Hepatocyte (in vitro differentiated cells): ENCODE results near the gene RBM19. TPM values are rescaled to one million over a fixed set of nuclear protein-coding genes. Genes with fewer than 3 reads are reported as not detected.

Experiments used
- DNase-seq: peaks from one replicate; pipeline ENCODE4 v3.0.0-alpha.2; 2016; ENCODE audit warnings: low spot score
- H2AFZ ChIP-seq: fragments of 200-600 bp; sonication (generic); 2 replicates; pipeline ENCODE4 v1.6.0; 2016; ENCODE audit warnings: antibody characterized with exemption, mild to moderate bottlenecking
- H3K27ac ChIP-seq: fragments of 200-600 bp; sonication (generic); 2 replicates; pipeline ENCODE4 v1.5.1; 2016; ENCODE audit warnings: mild to moderate bottlenecking
- H3K27me3 ChIP-seq: fragments of 200-600 bp; sonication (generic); 2 replicates; pipeline ENCODE4 v1.6.1; 2016
- H3K36me3 ChIP-seq: fragments of 200-600 bp; sonication (generic); replicated peaks from 2 replicates; pipeline ENCODE4 v1.5.1; 2016; ENCODE audit warnings: low read depth; ENCODE audit not compliant: insufficient read depth
- H3K4me1 ChIP-seq: fragments of 200-600 bp; sonication (generic); 2 replicates; pipeline ENCODE4 v1.5.1; 2016; ENCODE audit warnings: mild to moderate bottlenecking, moderate library complexity; ENCODE audit not compliant: insufficient read depth
- H3K4me2 ChIP-seq: fragments of 200-600 bp; sonication (generic); 2 replicates; pipeline ENCODE4 v1.6.0; 2016
- H3K4me3 ChIP-seq: fragments of 200-600 bp; sonication (generic); 2 replicates; pipeline ENCODE4 v1.5.1; 2016; ENCODE audit warnings: mild to moderate bottlenecking
- H3K79me2 ChIP-seq: fragments of 200-600 bp; sonication (generic); 2 replicates; pipeline ENCODE4 v1.6.0; 2017; ENCODE audit warnings: mild to moderate bottlenecking
- H3K9me2 ChIP-seq: fragments of 200-600 bp; sonication (generic); replicated peaks from 2 replicates; pipeline ENCODE4 v1.6.0; 2017; ENCODE audit warnings: mild to moderate bottlenecking; ENCODE audit not compliant: insufficient read depth
- H3K9me3 ChIP-seq: fragments of 200-600 bp; sonication (generic); 2 replicates; pipeline ENCODE4 v1.5.1; 2016; ENCODE audit warnings: low read depth, mild to moderate bottlenecking
- H4K20me1 ChIP-seq: fragments of 200-600 bp; sonication (generic); 2 replicates; pipeline ENCODE4 v1.6.0; 2016; ENCODE audit warnings: mild to moderate bottlenecking; ENCODE audit not compliant: insufficient read depth, poor library complexity, severe bottlenecking
- EZH2 ChIP-seq: fragments of 200-600 bp; sonication (generic); IDR thresholded peaks from 2 replicates; pipeline ENCODE4 v1.6.1; 2016; ENCODE audit warnings: antibody characterized with exemption, mild to moderate bottlenecking, borderline replicate concordance
- EZH2phosphoT487 ChIP-seq: fragments of 200-600 bp; sonication (generic); IDR thresholded peaks from one replicate; pipeline ENCODE4 v1.6.1; 2018; ENCODE audit warnings: antibody characterized with exemption, mild to moderate bottlenecking, low read depth, moderate library complexity; ENCODE audit not compliant: unreplicated experiment, severe bottlenecking
- WGBS: methylation state at CpG from one replicate; pipeline ENCODE4 v1.1.6; 2016; ENCODE audit warnings: low lambda C conversion rate; ENCODE audit errors: missing lambda C conversion rate; 5-methylcytosine and 5-hydroxymethylcytosine counted together
- polyA plus RNA-seq: library from polyadenylated mRNA; unstranded; fragments of >200 nt; fragmentation: Nextera tagmentation; extraction: Ambion mirVana; gene quantifications from 2 replicates; pipeline ENCODE4 v1.2.1, GENCODE V29; 2016
- total RNA-seq: library from RNA; depleted of rRNA; stranded (reverse); fragments of >200 nt; gene quantifications from 2 replicates; pipeline ENCODE4 v1.2.3, GENCODE V29; 2014
- TF ChIP-seq, protein P1 (sequence below): fragments of 200-600 bp; sonication (generic); IDR thresholded peaks from 2 replicates; pipeline ENCODE4 v1.5.1; 2016; ENCODE audit warnings: antibody characterized with exemption, mild to moderate bottlenecking; ENCODE audit not compliant: poor library complexity

RBM19 gene
- total and polyA plus RNA-seq, 2 experiments from 2014 or later, result 14.5 to 16.8 TPM

DNA sequence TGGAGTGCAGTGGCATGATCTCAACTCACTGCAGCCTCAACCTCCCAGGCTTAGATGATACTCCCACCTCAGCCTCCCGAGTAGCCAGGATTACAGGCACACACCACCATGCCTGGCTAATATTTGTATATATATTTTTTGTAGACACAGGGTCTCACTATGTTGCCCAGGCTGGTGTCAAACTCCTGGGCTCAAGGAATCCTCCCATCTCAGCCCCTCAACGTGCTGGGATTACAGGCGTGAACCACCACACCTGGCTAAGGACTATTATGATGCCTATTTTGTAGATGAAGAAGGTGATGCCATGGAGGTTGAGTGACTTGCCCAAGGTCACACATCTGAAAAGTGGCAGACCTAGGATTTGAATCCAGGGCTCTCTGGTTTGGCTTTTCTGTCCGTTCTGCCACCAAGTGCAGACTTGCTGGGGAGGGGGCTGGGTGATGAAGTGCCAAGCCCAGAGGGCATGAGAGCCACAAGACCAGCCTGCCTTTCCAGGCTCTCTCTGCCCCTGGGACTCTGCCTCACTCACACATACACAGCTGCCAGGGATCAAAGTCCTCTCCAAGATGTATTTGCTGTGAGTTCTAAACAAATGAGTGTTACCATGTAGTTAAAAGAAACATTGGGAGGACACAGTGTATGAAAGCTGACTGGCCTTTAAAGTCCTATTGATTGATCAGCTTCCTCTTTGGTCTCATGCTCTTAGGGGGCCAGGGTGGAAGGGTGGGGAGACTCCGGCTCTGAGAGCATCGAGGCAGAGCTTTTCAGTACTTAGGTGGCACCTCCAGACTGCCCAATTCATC, 21.3 kb upstream of the RBM19 start:
- DNase-seq, result peak; percentile 25
- no peak overlapping the region for H3K27ac ChIP-seq
- no peaks in the 10 kb centered on the region for H3K36me3 ChIP-seq
- H3K9me2 ChIP-seq, result no peaks in the 10 kb centered on the region
- TF ChIP-seq EZH2 (no peak), EZH2phosphoT487 (no peak)
- TF ChIP-seq, protein P1, sequence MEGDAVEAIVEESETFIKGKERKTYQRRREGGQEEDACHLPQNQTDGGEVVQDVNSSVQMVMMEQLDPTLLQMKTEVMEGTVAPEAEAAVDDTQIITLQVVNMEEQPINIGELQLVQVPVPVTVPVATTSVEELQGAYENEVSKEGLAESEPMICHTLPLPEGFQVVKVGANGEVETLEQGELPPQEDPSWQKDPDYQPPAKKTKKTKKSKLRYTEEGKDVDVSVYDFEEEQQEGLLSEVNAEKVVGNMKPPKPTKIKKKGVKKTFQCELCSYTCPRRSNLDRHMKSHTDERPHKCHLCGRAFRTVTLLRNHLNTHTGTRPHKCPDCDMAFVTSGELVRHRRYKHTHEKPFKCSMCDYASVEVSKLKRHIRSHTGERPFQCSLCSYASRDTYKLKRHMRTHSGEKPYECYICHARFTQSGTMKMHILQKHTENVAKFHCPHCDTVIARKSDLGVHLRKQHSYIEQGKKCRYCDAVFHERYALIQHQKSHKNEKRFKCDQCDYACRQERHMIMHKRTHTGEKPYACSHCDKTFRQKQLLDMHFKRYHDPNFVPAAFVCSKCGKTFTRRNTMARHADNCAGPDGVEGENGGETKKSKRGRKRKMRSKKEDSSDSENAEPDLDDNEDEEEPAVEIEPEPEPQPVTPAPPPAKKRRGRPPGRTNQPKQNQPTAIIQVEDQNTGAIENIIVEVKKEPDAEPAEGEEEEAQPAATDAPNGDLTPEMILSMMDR, result no peak
- no peaks in the 10 kb centered on the region for H3K9me3 ChIP-seq
- no peaks in the 10 kb centered on the region for H3K79me2 ChIP-seq
- no peak overlapping the region for H3K4me2 ChIP-seq
- no peaks in the 10 kb centered on the region for H3K27me3 ChIP-seq
- 72% methylated on average over 6 of the region's 6 CpGs for WGBS
- H3K4me3 ChIP-seq, result no peak overlapping the region
- peaks cover 3% of the 10 kb centered on the region for H3K4me1 ChIP-seq
- no peak overlapping the region for H2AFZ ChIP-seq
- no peaks in the 10 kb centered on the region for H4K20me1 ChIP-seq

GRCh38 chr12:113984464-113984863, 18.3 kb upstream of the RBM19 start:
- H4K20me1 ChIP-seq, result no peaks in the 10 kb centered on the region

DNA sequence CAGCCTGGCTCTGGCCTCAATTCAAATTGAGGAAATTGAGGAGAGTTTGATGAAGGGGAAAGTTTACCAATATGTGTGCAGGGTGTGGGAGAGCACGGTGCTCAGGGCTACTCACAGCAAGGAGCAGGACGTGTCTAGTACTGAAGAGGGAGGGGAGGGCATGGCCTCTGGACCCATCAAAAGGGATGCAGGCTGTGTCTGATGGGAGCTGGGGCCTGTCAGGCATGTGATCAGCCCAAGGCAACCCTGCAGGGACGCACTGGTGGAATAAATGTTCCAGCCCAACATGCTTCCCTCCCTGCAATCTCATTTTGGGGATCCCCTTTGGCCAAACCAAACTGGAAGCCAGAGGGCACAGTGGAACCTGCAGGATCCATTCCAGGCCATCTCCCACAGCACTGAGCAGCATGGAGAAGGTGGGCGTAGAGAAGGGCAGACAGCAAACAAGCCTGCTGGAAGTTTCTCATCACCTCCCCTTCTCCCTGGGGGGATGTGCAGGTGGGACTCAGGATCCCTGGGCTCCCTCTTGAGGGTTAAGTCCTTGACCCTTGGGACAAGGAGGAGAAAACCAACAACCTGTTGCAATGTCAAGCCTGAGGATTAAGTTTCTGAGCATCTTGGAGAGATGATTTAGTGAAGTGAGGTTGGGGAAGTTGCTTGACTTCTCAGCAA, 17.8 kb upstream of the RBM19 start:
- no peak for DNase-seq
- Histone ChIP-seq H3K79me2 (no peaks in the 10 kb centered on the region), H3K4me3 (no peak overlapping the region), H3K9me2 (no peaks in the 10 kb centered on the region), H3K27me3 (no peaks in the 10 kb centered on the region), H3K36me3 (no peaks in the 10 kb centered on the region), H3K4me2 (no peak overlapping the region), H4K20me1 (no peaks in the 10 kb centered on the region), H3K9me3 (no peaks in the 10 kb centered on the region), H2AFZ (no peak overlapping the region), H3K27ac (no peak overlapping the region), H3K4me1 (peaks cover 3% of the 10 kb centered on the region)
- 76% methylated on average over 4 of the region's 4 CpGs for WGBS
- TF ChIP-seq EZH2 (no peak), EZH2phosphoT487 (no peak)
- TF ChIP-seq, protein P1, result no peak

More at GRCh38 chr12:113984464-113984863, 18.3 kb upstream of the RBM19 start:
- Histone ChIP-seq H3K4me1 (peaks cover 3% of the 10 kb centered on the region), H3K4me3 (no peak overlapping the region), H3K79me2 (no peaks in the 10 kb centered on the region), H3K36me3 (no peaks in the 10 kb centered on the region), H3K9me3 (no peaks in the 10 kb centered on the region), H3K27ac (no peak overlapping the region), H3K9me2 (no peaks in the 10 kb centered on the region), H2AFZ (no peak overlapping the region), H3K27me3 (no peaks in the 10 kb centered on the region), H3K4me2 (no peak overlapping the region)
- WGBS, result 87% methylated on average over 4 of the region's 4 CpGs
- TF ChIP-seq EZH2phosphoT487, result no peak
- DNase-seq, result no peak

DNA sequence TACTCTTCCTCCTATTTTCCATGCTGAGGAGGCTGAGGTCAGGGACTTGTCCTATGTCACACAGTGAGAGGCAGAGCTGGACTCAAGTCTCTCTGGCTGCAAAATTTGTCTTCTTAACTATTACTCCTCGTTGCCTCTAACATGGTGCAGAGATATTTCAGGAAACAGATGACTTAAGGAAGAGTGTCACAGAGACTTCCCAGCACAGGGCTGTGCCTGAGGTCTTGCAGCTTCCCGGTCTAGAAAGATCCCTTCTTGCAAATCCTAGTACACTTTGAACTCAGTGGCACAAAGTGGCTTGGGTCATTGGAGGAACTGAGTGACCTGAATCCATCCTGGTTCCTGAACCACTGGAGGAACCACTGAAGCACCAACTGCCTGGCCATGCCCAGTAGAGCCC, 17.1 kb upstream of the RBM19 start:
- no peak overlapping the region for H3K4me2 ChIP-seq
- H4K20me1 ChIP-seq, result no peaks in the 10 kb centered on the region
- DNase-seq, result no peak
- no peaks in the 10 kb centered on the region for H3K27me3 ChIP-seq
- H3K9me2 ChIP-seq, result no peaks in the 10 kb centered on the region
- H3K79me2 ChIP-seq, result no peaks in the 10 kb centered on the region
- WGBS, result 52% methylated on average over 2 of the region's 2 CpGs
- TF ChIP-seq, protein P1, result no peak
- TF ChIP-seq EZH2phosphoT487, result no peak
- no peak for TF ChIP-seq EZH2
- no peak overlapping the region for H3K27ac ChIP-seq
- no peak overlapping the region for H2AFZ ChIP-seq
- peaks cover 3% of the 10 kb centered on the region for H3K4me1 ChIP-seq
- no peak overlapping the region for H3K4me3 ChIP-seq
- H3K36me3 ChIP-seq, result no peaks in the 10 kb centered on the region
- no peaks in the 10 kb centered on the region for H3K9me3 ChIP-seq
